DND-41 (cell line): ENCODE data around the gene NFXL1.

ENCODE experiments used
- ATAC-seq: fragments of 200-7000 bp; cut with Tn5 transposase; 3 replicates; pipeline ENCODE4 v1.9.1; 2021; ENCODE audit warnings: low read depth; ENCODE audit not compliant: insufficient read depth
- DNase-seq: peaks from one replicate; pipeline ENCODE4 v3.0.0-alpha.2; 2020
- H2AFZ ChIP-seq: 2 replicates; pipeline ENCODE4 v1.6.0; 2012; ENCODE audit warnings: low read depth, low read length
- H3K27ac ChIP-seq: 2 replicates; pipeline ENCODE4 v1.5.1; 2012; ENCODE audit warnings: low read length, inconsistent platforms
- H3K27me3 ChIP-seq: fragments of 200-600 bp; sonication (generic); 2 replicates; pipeline ENCODE4 v1.6.0; 2012; ENCODE audit warnings: low read length, mild to moderate bottlenecking, inconsistent platforms; ENCODE audit not compliant: insufficient read depth, poor library complexity
- H3K36me3 ChIP-seq: 2 replicates; pipeline ENCODE4 v1.5.1; 2012; ENCODE audit warnings: low read length, inconsistent platforms; ENCODE audit not compliant: insufficient read depth
- H3K4me1 ChIP-seq: 2 replicates; pipeline ENCODE4 v1.5.1; 2012; ENCODE audit warnings: mild to moderate bottlenecking, low read length; ENCODE audit not compliant: insufficient read depth
- H3K4me2 ChIP-seq: 2 replicates; pipeline ENCODE4 v1.6.0; 2012; ENCODE audit warnings: mild to moderate bottlenecking, moderate library complexity, low read length, inconsistent platforms; ENCODE audit not compliant: insufficient read depth
- H3K4me3 ChIP-seq, 2 experiments: fragments of 200-600 bp in 1 of 2; shearing (Covaris generic) in 1 of 2; 2 replicates each; pipeline ENCODE4 v1.5.1; 2012 to 2016; ENCODE audit warnings: inconsistent platforms in 2 of 2, low read length in 2 of 2, mild to moderate bottlenecking in 2 of 2, low read depth in 1 of 2, moderate library complexity in 1 of 2
- H3K79me2 ChIP-seq: 2 replicates; pipeline ENCODE4 v1.6.0; 2012; ENCODE audit warnings: low read length, inconsistent platforms; ENCODE audit not compliant: insufficient read depth
- H3K9ac ChIP-seq: 2 replicates; pipeline ENCODE4 v1.6.0; 2012; ENCODE audit warnings: low read depth, mild to moderate bottlenecking, inconsistent platforms, low read length, moderate library complexity
- H3K9me3 ChIP-seq: 2 replicates; pipeline ENCODE4 v1.5.1; 2012; ENCODE audit warnings: low read length, moderate library complexity, mild to moderate bottlenecking, inconsistent platforms; ENCODE audit not compliant: insufficient read depth, severe bottlenecking
- H4K20me1 ChIP-seq: 2 replicates; pipeline ENCODE4 v1.6.0; 2012; ENCODE audit warnings: low read length; ENCODE audit not compliant: insufficient read depth
- CTCF ChIP-seq: IDR thresholded peaks from 2 replicates; pipeline ENCODE4 v1.5.1; 2012; ENCODE audit warnings: borderline replicate concordance, low read length, moderate library complexity, mild to moderate bottlenecking; ENCODE audit not compliant: poor library complexity, severe bottlenecking; ENCODE audit errors: extremely low read depth
- EZH2 ChIP-seq: IDR thresholded peaks from 3 replicates; pipeline ENCODE4 v1.6.1; 2012; ENCODE audit warnings: borderline replicate concordance, low read depth, mild to moderate bottlenecking, moderate library complexity, low read length, inconsistent platforms; ENCODE audit not compliant: severe bottlenecking

Gene NFXL1

GRCh38 chr4:47945930-47946726, 31.7 kb upstream of the NFXL1 start:
- Histone ChIP-seq H3K79me2 (no peaks in the 10 kb centered on the region), H3K36me3 (no peaks in the 10 kb centered on the region), H3K27ac (no peak overlapping the region), H3K27me3 (no peaks in the 10 kb centered on the region), H3K9ac (no peak overlapping the region), H3K4me3 (no peak overlapping the region), H4K20me1 (no peaks in the 10 kb centered on the region), H3K9me3 (no peaks in the 10 kb centered on the region), H2AFZ (no peak overlapping the region), H3K4me1 (no peaks in the 10 kb centered on the region), H3K4me2 (no peak overlapping the region)
- TF ChIP-seq EZH2 (no peak), CTCF (no peak)
- DNase-seq (no peak), ATAC-seq (no peak)

GRCh38 chr4:47942081-47942819, 27.9 kb upstream of the NFXL1 start:
- ATAC-seq = no peak
- no peak overlapping the region for H3K4me3 ChIP-seq
- H3K4me1 ChIP-seq = no peaks in the 10 kb centered on the region
- H3K4me2 ChIP-seq = no peak overlapping the region
- H3K36me3 ChIP-seq = no peaks in the 10 kb centered on the region
- TF ChIP-seq EZH2 (no peak), CTCF (no peak)
- no peak for DNase-seq
- H3K27me3 ChIP-seq = peaks cover 2% of the 10 kb centered on the region
- no peak overlapping the region for H3K27ac ChIP-seq
- no peaks in the 10 kb centered on the region for H3K9me3 ChIP-seq
- H3K9ac ChIP-seq = no peak overlapping the region
- H3K79me2 ChIP-seq = no peaks in the 10 kb centered on the region
- H4K20me1 ChIP-seq = no peaks in the 10 kb centered on the region
- no peak overlapping the region for H2AFZ ChIP-seq

- H3K27ac ChIP-seq = no peak overlapping the region
- H3K4me3 ChIP-seq = no peak overlapping the region
- no peak for TF ChIP-seq EZH2
- no peak for TF ChIP-seq CTCF
- no peak overlapping the region for H2AFZ ChIP-seq
- DNase-seq = no peak
- no peaks in the 10 kb centered on the region for H3K36me3 ChIP-seq
- no peaks in the 10 kb centered on the region for H3K4me1 ChIP-seq
- no peaks in the 10 kb centered on the region for H4K20me1 ChIP-seq
- H3K9ac ChIP-seq = no peak overlapping the region
- H3K27me3 ChIP-seq = peaks cover 5% of the 10 kb centered on the region
- H3K4me2 ChIP-seq = no peak overlapping the region
- no peaks in the 10 kb centered on the region for H3K9me3 ChIP-seq
- ATAC-seq = no peak
- H3K79me2 ChIP-seq = no peaks in the 10 kb centered on the region
Observed at GRCh38 chr4:47939456-47939855, 25.1 kb upstream of the NFXL1 start.
